IPS-11a (cell line): Measurements from ENCODE around the gene MAB21L4.

Source experiments
- H3K4me3 ChIP-seq: one replicate; pipeline ENCODE4 v1.5.1; 2013; ENCODE audit warnings: low read depth, low read length, control low read depth

MAB21L4 gene

GRCh38 chr2:240869109-240869955 is 26.6 kb downstream of the MAB21L4 start:
- H3K4me3 ChIP-seq, result no peak overlapping the region

- no peak within 1 kb of the TSS for H3K4me3 ChIP-seq
Measured at GRCh38 chr2:240868286-240869108, 27.5 kb downstream of the MAB21L4 start, which contains the start of gene AGXT. AGXT (plus strand) TSS chr2:240868824; CDS start chr2:240868866, 42 bp downstream.

GRCh38 chr2:240865391-240865790 is 30.6 kb downstream of the MAB21L4 start:
- no peak overlapping the region for H3K4me3 ChIP-seq

- no peak overlapping the region for H3K4me3 ChIP-seq
Measured at GRCh38 chr2:240864475-240864874, 31.5 kb downstream of the MAB21L4 start.

GRCh38 chr2:240861547-240861946 is 34.4 kb downstream of the MAB21L4 start:
- H3K4me3 ChIP-seq, result no peak overlapping the region

- no peak overlapping the region for H3K4me3 ChIP-seq
Measured at GRCh38 chr2:240858871-240859270, 37.1 kb downstream of the MAB21L4 start.

GRCh38 chr2:240858321-240858720 is 37.6 kb downstream of the MAB21L4 start:
- H3K4me3 ChIP-seq, result no peak overlapping the region

- H3K4me3 ChIP-seq, result no peak overlapping the region
Measured at GRCh38 chr2:240857039-240858008, 38.6 kb downstream of the MAB21L4 start.

GRCh38 chr2:240856151-240856980 is 39.6 kb downstream of the MAB21L4 start:
- H3K4me3 ChIP-seq, result no peak overlapping the region

- H3K4me3 ChIP-seq, result no peak overlapping the region
Measured at GRCh38 chr2:240855670-240856069, 40.3 kb downstream of the MAB21L4 start.

- no peak overlapping the region for H3K4me3 ChIP-seq
Measured at GRCh38 chr2:240852671-240853314, 43.2 kb downstream of the MAB21L4 start.

- H3K4me3 ChIP-seq, result no peak overlapping the region
Measured at GRCh38 chr2:240851078-240851991, 44.6 kb downstream of the MAB21L4 start.

- no peak overlapping the region for H3K4me3 ChIP-seq
Measured at GRCh38 chr2:240850756-240851077, 45.2 kb downstream of the MAB21L4 start.

- no peak overlapping the region for H3K4me3 ChIP-seq
Measured at GRCh38 chr2:240850026-240850425, 45.9 kb downstream of the MAB21L4 start.

GRCh38 chr2:240848900-240849680 is 46.9 kb downstream of the MAB21L4 start:
- H3K4me3 ChIP-seq, result no peak overlapping the region

- H3K4me3 ChIP-seq, result no peak overlapping the region
Measured at GRCh38 chr2:240847817-240848216, 48.1 kb downstream of the MAB21L4 start.

- no peak overlapping the region for H3K4me3 ChIP-seq
Measured at GRCh38 chr2:240846873-240847595, 48.9 kb downstream of the MAB21L4 start.
